Central memory CD8-positive, alpha-beta T cell (primary cell): ENCODE data around the gene TMEM131.
A peak's percentile ranks its signal among the peaks of the same experiment; 100 is the strongest.

Experiments
- ATAC-seq: fragments of 150-1000 bp; cut with Tn5 transposase; replicated peaks from 2 replicates; pipeline ENCODE4 v1.10.0; 2022; ENCODE audit warnings: mild to moderate bottlenecking, moderate FRiP score, moderate number of reproducible peaks; ENCODE audit not compliant: poor library complexity, severe bottlenecking; ENCODE audit errors: extremely low read depth
- DNase-seq, 2 donors: peaks; one replicate each; pipeline ENCODE4 v3.0.0; 2021; ENCODE audit warnings: low spot score in 2 of 2
- H3K27ac Mint-ChIP-seq: one replicate; pipeline ENCODE4 v1.8.0; 2022; ENCODE audit warnings: low read depth, mild to moderate bottlenecking, moderate library complexity, mixed read lengths
- H3K27me3 Mint-ChIP-seq: one replicate; pipeline ENCODE4 v1.8.0; 2022; ENCODE audit warnings: mixed read lengths
- H3K36me3 Mint-ChIP-seq: one replicate; pipeline ENCODE4 v1.8.0; 2022; ENCODE audit warnings: mild to moderate bottlenecking, moderate library complexity, mixed read lengths; ENCODE audit not compliant: insufficient read depth
- H3K4me1 Mint-ChIP-seq: one replicate; pipeline ENCODE4 v1.8.0; 2022; ENCODE audit warnings: mixed read lengths
- H3K4me3 Mint-ChIP-seq: one replicate; pipeline ENCODE4 v1.8.0; 2022; ENCODE audit warnings: mild to moderate bottlenecking, moderate library complexity, mixed read lengths
- H3K9me3 Mint-ChIP-seq: one replicate; pipeline ENCODE4 v1.8.0; 2022; ENCODE audit warnings: mixed read lengths

The TMEM131 gene

GRCh38 chr2:97743913-97744312 lies 251.8 kb downstream of the TMEM131 start:
- H3K36me3 Mint-ChIP-seq: peaks cover 19% of the 10 kb centered on the region
- H3K4me3 Mint-ChIP-seq: no peak overlapping the region
- no peaks in the 10 kb centered on the region for H3K27me3 Mint-ChIP-seq
- no peaks in the 10 kb centered on the region for H3K9me3 Mint-ChIP-seq
- DNase-seq (no peak), ATAC-seq (no peak)
- H3K27ac Mint-ChIP-seq: peak overlapping the region; percentile 66
- peaks cover 84% of the 10 kb centered on the region for H3K4me1 Mint-ChIP-seq

- H3K4me1 Mint-ChIP-seq: peaks cover 85% of the 10 kb centered on the region
- peak; percentile 19 for ATAC-seq
- no peak for DNase-seq
Observed at GRCh38 chr2:97742381-97742847, 253.3 kb downstream of the TMEM131 start.

GRCh38 chr2:97741686-97742085 lies 254.1 kb downstream of the TMEM131 start:
- Mint-ChIP-seq H3K36me3 (peaks cover 35% of the 10 kb centered on the region), H3K4me1 (peaks cover 82% of the 10 kb centered on the region), H3K4me3 (peak overlapping the region; percentile 19), H3K9me3 (no peaks in the 10 kb centered on the region), H3K27ac (peak overlapping the region; percentile 78), H3K27me3 (no peaks in the 10 kb centered on the region)
- no peak for ATAC-seq
- no peak for DNase-seq

More at GRCh38 chr2:97742381-97742847, 253.3 kb downstream of the TMEM131 start:
- Mint-ChIP-seq H3K4me3 (peak overlapping the region; percentile 19), H3K27me3 (no peaks in the 10 kb centered on the region), H3K36me3 (peaks cover 30% of the 10 kb centered on the region), H3K27ac (peak overlapping the region; percentile 78), H3K9me3 (no peaks in the 10 kb centered on the region)

GRCh38 chr2:97741251-97741650 lies 254.5 kb downstream of the TMEM131 start:
- Mint-ChIP-seq H3K27ac (peak overlapping the region; percentile 78), H3K9me3 (no peaks in the 10 kb centered on the region), H3K36me3 (peaks cover 38% of the 10 kb centered on the region), H3K4me3 (no peak overlapping the region), H3K27me3 (no peaks in the 10 kb centered on the region), H3K4me1 (peaks cover 82% of the 10 kb centered on the region)
- ATAC-seq: no peak
- DNase-seq: no peak

- Mint-ChIP-seq H3K36me3 (peaks cover 39% of the 10 kb centered on the region), H3K4me1 (peaks cover 78% of the 10 kb centered on the region), H3K27me3 (no peaks in the 10 kb centered on the region), H3K9me3 (no peaks in the 10 kb centered on the region), H3K4me3 (no peak overlapping the region), H3K27ac (peak overlapping the region; percentile 78)
- no peak for DNase-seq
- no peak for ATAC-seq
Observed at GRCh38 chr2:97740590-97741182, 255.1 kb downstream of the TMEM131 start.

GRCh38 chr2:97739893-97740245 lies 255.9 kb downstream of the TMEM131 start:
- Mint-ChIP-seq H3K4me1 (peaks cover 72% of the 10 kb centered on the region), H3K36me3 (peaks cover 46% of the 10 kb centered on the region), H3K4me3 (no peak overlapping the region), H3K27ac (no peak overlapping the region), H3K9me3 (no peaks in the 10 kb centered on the region), H3K27me3 (no peaks in the 10 kb centered on the region)
- DNase-seq (no peak), ATAC-seq (no peak)

- H3K27ac Mint-ChIP-seq: peak overlapping the region; percentile 78
- peaks cover 49% of the 10 kb centered on the region for H3K36me3 Mint-ChIP-seq
Observed at GRCh38 chr2:97739020-97739892, 256.5 kb downstream of the TMEM131 start.

GRCh38 chr2:97738179-97739019 lies 257.3 kb downstream of the TMEM131 start:
- ATAC-seq (no peak), DNase-seq (no peak)
- peaks cover 54% of the 10 kb centered on the region for H3K36me3 Mint-ChIP-seq
- H3K9me3 Mint-ChIP-seq: no peaks in the 10 kb centered on the region
- no peaks in the 10 kb centered on the region for H3K27me3 Mint-ChIP-seq
- H3K27ac Mint-ChIP-seq: peak overlapping the region; percentile 78
- peak overlapping the region; percentile 12 for H3K4me3 Mint-ChIP-seq
- H3K4me1 Mint-ChIP-seq: peaks cover 64% of the 10 kb centered on the region

More at GRCh38 chr2:97739020-97739892, 256.5 kb downstream of the TMEM131 start:
- H3K27me3 Mint-ChIP-seq: no peaks in the 10 kb centered on the region
- ATAC-seq: no peak
- no peak overlapping the region for H3K4me3 Mint-ChIP-seq
- no peaks in the 10 kb centered on the region for H3K9me3 Mint-ChIP-seq
- no peak for DNase-seq
- H3K4me1 Mint-ChIP-seq: peaks cover 67% of the 10 kb centered on the region

GRCh38 chr2:97737421-97738178 lies 258.1 kb downstream of the TMEM131 start:
- no peak overlapping the region for H3K4me3 Mint-ChIP-seq
- no peak for ATAC-seq
- no peaks in the 10 kb centered on the region for H3K9me3 Mint-ChIP-seq
- peaks cover 57% of the 10 kb centered on the region for H3K36me3 Mint-ChIP-seq
- DNase-seq: no peak
- H3K27me3 Mint-ChIP-seq: no peaks in the 10 kb centered on the region
- H3K27ac Mint-ChIP-seq: peak overlapping the region; percentile 78
- peaks cover 59% of the 10 kb centered on the region for H3K4me1 Mint-ChIP-seq

- Mint-ChIP-seq H3K9me3 (no peaks in the 10 kb centered on the region), H3K27me3 (no peaks in the 10 kb centered on the region), H3K4me1 (peaks cover 56% of the 10 kb centered on the region), H3K27ac (no peak overlapping the region), H3K36me3 (peaks cover 60% of the 10 kb centered on the region), H3K4me3 (no peak overlapping the region)
- DNase-seq: no peak
- ATAC-seq: no peak
Observed at GRCh38 chr2:97736608-97737330, 259.0 kb downstream of the TMEM131 start.

- Mint-ChIP-seq H3K36me3 (peaks cover 62% of the 10 kb centered on the region), H3K27ac (no peak overlapping the region), H3K4me1 (peaks cover 56% of the 10 kb centered on the region), H3K9me3 (no peaks in the 10 kb centered on the region), H3K4me3 (no peak overlapping the region), H3K27me3 (no peaks in the 10 kb centered on the region)
- no peak for ATAC-seq
- DNase-seq: no peak
Observed at GRCh38 chr2:97736185-97736584, 259.6 kb downstream of the TMEM131 start.
